Peyer's patch (tissue), 4 donors: Measurements from ENCODE around the gene SOX13.

Source experiments
- CTCF ChIP-seq, 6 experiments: fragments of 450-650 bp in 4 of 6; fragments of 200-600 bp in 2 of 6; sonication (generic) in 1 of 6; IDR thresholded peaks; one replicate each; pipeline ENCODE4 v1.5.1; 2017 to 2019; ENCODE audit warnings: antibody characterized with exemption in 6 of 6, mild to moderate bottlenecking in 3 of 6, moderate library complexity in 1 of 6
- POLR2A ChIP-seq, 2 donors: fragments of 450-650 bp; IDR thresholded peaks; one replicate each; pipeline ENCODE4 v1.5.1; 2017; ENCODE audit warnings: antibody characterized with exemption in 2 of 2, mild to moderate bottlenecking in 2 of 2, moderate library complexity in 2 of 2

GRCh38 chr1:204102029-204102611, 29.2 kb downstream of the SOX13 start:
- TF ChIP-seq POLR2A (IDR thresholded peaks at IDR 0.05) (no peak), CTCF (IDR thresholded peaks at IDR 0.05) (no peak)
